Loucy (cell line): ENCODE measurements around the gene PPFIA4.

Experiments used
- H2AFZ ChIP-seq: fragments of 200-600 bp; sonication (generic); 2 replicates; pipeline ENCODE4 v1.6.0; 2016; ENCODE audit warnings: antibody characterized with exemption, mild to moderate bottlenecking, low read length, moderate library complexity
- H3F3A ChIP-seq: fragments of 200-600 bp; 2 replicates; pipeline ENCODE4 v1.6.0; 2016; ENCODE audit warnings: antibody characterized with exemption, low read depth, mild to moderate bottlenecking
- H3K27me3 ChIP-seq: fragments of 200-600 bp; sonication (generic); 2 replicates; pipeline ENCODE4 v1.6.1; 2014; ENCODE audit warnings: low read length, mild to moderate bottlenecking; ENCODE audit not compliant: insufficient read depth, poor library complexity, severe bottlenecking
- H3K36me3 ChIP-seq: fragments of 200-600 bp; sonication (generic); 2 replicates; pipeline ENCODE4 v1.6.1; 2016; ENCODE audit warnings: low read length; ENCODE audit not compliant: insufficient read depth
- H3K4me1 ChIP-seq: fragments of 200-600 bp; sonication (generic); 2 replicates; pipeline ENCODE4 v1.5.1; 2014; ENCODE audit warnings: low read length, mild to moderate bottlenecking; ENCODE audit not compliant: insufficient read depth, poor library complexity, severe bottlenecking
- H3K4me2 ChIP-seq: fragments of 200-600 bp; sonication (generic); 2 replicates; pipeline ENCODE4 v1.6.0; 2014; ENCODE audit warnings: antibody characterized with exemption, low read length, low read depth, mild to moderate bottlenecking; ENCODE audit not compliant: poor library complexity, severe bottlenecking
- H3K4me3 ChIP-seq: fragments of 200-600 bp; sonication (generic); 2 replicates; pipeline ENCODE4 v1.5.1; 2014; ENCODE audit warnings: low read length, mild to moderate bottlenecking, mixed read lengths; ENCODE audit not compliant: poor library complexity, severe bottlenecking
- H3K79me2 ChIP-seq: fragments of 200-600 bp; sonication (generic); 2 replicates; pipeline ENCODE4 v1.6.1; 2014; ENCODE audit warnings: low read length; ENCODE audit not compliant: insufficient read depth
- H3K9ac ChIP-seq: fragments of 200-600 bp; sonication (generic); 2 replicates; pipeline ENCODE4 v1.6.0; 2014; ENCODE audit warnings: mild to moderate bottlenecking, low read depth, low read length, moderate library complexity; ENCODE audit not compliant: poor library complexity, severe bottlenecking
- H3K9me2 ChIP-seq: fragments of 200-600 bp; sonication (generic); replicated peaks from 2 replicates; pipeline ENCODE4 v1.6.1; 2016; ENCODE audit warnings: low read depth, low read length, mixed read lengths
- H3K9me3 ChIP-seq: fragments of 200-600 bp; sonication (generic); 2 replicates; pipeline ENCODE4 v1.6.1; 2014; ENCODE audit warnings: mild to moderate bottlenecking, antibody characterized with exemption, low read length, low read depth; ENCODE audit not compliant: insufficient read depth
- H4K20me1 ChIP-seq: fragments of 200-600 bp; sonication (generic); 2 replicates; pipeline ENCODE4 v1.6.0; 2014; ENCODE audit warnings: antibody characterized with exemption, low read length, mild to moderate bottlenecking; ENCODE audit not compliant: insufficient read depth, poor library complexity, severe bottlenecking
- EZH2phosphoT487 ChIP-seq: fragments of 200-600 bp; IDR thresholded peaks from 2 replicates; pipeline ENCODE4 v1.6.1; 2018; ENCODE audit warnings: antibody characterized with exemption, mild to moderate bottlenecking, moderate library complexity, borderline replicate concordance
- TF ChIP-seq, protein P1 (sequence below): fragments of 200-600 bp; sonication (generic); conservative IDR thresholded peaks from 2 replicates; pipeline ENCODE4 v1.5.1; 2014; ENCODE audit warnings: mild to moderate bottlenecking, antibody characterized with exemption, low read length

Gene PPFIA4

DNA sequence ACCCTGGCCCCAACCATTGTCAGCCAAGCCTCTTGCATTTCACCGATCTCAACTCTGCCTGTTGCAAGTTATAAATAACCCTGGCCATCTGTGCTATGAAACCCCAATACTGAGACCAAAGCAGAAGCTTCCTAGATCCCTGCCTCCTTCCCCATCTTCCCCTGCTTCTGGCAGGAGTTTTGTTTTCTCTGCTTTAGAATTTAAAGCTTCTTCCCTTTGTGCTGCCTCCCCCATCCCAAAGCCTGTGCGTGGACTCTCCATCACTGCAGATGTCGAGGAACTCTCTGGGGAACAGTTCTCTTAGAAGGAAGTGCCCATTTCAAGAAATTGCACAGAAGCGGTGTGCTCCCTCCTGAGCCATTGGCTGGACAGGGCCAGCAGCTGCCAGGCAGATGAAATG is 76.9 kb downstream of the PPFIA4 start:
- Histone ChIP-seq H3F3A (no peaks in the 10 kb centered on the region), H3K4me1 (no peaks in the 10 kb centered on the region), H3K9me3 (no peaks in the 10 kb centered on the region), H3K36me3 (no peaks in the 10 kb centered on the region), H4K20me1 (no peaks in the 10 kb centered on the region), H3K4me2 (no peak overlapping the region), H3K79me2 (no peaks in the 10 kb centered on the region), H3K4me3 (no peak overlapping the region), H3K9me2 (no peaks in the 10 kb centered on the region), H2AFZ (no peak overlapping the region), H3K9ac (no peak overlapping the region), H3K27me3 (no peaks in the 10 kb centered on the region)
- TF ChIP-seq, protein P1, sequence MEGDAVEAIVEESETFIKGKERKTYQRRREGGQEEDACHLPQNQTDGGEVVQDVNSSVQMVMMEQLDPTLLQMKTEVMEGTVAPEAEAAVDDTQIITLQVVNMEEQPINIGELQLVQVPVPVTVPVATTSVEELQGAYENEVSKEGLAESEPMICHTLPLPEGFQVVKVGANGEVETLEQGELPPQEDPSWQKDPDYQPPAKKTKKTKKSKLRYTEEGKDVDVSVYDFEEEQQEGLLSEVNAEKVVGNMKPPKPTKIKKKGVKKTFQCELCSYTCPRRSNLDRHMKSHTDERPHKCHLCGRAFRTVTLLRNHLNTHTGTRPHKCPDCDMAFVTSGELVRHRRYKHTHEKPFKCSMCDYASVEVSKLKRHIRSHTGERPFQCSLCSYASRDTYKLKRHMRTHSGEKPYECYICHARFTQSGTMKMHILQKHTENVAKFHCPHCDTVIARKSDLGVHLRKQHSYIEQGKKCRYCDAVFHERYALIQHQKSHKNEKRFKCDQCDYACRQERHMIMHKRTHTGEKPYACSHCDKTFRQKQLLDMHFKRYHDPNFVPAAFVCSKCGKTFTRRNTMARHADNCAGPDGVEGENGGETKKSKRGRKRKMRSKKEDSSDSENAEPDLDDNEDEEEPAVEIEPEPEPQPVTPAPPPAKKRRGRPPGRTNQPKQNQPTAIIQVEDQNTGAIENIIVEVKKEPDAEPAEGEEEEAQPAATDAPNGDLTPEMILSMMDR = no peak
- no peak for TF ChIP-seq EZH2phosphoT487

DNA sequence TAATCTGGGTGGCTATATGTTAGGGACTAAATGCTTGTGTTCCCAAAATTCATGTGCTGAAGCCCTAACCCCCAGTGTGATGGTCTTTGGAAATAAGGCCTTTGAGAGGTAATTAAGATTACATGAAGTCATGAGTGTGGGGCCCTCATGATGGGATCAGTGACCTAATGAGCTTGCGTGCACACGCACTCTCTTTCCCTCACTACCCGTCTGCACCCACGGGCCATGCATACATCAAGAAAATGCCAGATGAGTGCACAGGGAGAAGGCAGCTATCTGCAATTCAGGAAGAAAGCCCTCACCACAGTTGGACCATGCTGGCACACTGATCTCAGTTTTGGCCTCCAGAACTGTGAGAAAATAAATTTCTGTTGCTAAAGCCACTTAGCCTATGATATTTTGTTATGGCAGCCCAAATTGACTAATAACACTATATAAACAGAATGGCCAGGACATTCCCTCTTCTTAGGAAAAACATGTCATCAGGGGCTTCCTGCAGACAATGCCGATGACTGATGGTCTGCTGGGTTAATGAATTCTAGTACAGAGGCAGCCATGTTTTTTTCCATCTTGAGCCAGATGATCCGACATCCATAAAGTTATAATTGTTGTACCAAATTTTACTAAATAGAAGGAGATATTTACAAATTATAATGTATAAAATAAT is 77.7 kb downstream of the PPFIA4 start:
- H3K9ac ChIP-seq = no peak overlapping the region
- no peak for TF ChIP-seq EZH2phosphoT487
- TF ChIP-seq, protein P1 = no peak
- no peaks in the 10 kb centered on the region for H3K27me3 ChIP-seq
- no peaks in the 10 kb centered on the region for H3K9me3 ChIP-seq
- no peaks in the 10 kb centered on the region for H3K9me2 ChIP-seq
- no peaks in the 10 kb centered on the region for H3K4me1 ChIP-seq
- H3F3A ChIP-seq = no peaks in the 10 kb centered on the region
- no peaks in the 10 kb centered on the region for H4K20me1 ChIP-seq
- H3K4me3 ChIP-seq = no peak overlapping the region
- no peaks in the 10 kb centered on the region for H3K79me2 ChIP-seq
- H3K36me3 ChIP-seq = no peaks in the 10 kb centered on the region
- no peak overlapping the region for H2AFZ ChIP-seq
- no peak overlapping the region for H3K4me2 ChIP-seq

DNA sequence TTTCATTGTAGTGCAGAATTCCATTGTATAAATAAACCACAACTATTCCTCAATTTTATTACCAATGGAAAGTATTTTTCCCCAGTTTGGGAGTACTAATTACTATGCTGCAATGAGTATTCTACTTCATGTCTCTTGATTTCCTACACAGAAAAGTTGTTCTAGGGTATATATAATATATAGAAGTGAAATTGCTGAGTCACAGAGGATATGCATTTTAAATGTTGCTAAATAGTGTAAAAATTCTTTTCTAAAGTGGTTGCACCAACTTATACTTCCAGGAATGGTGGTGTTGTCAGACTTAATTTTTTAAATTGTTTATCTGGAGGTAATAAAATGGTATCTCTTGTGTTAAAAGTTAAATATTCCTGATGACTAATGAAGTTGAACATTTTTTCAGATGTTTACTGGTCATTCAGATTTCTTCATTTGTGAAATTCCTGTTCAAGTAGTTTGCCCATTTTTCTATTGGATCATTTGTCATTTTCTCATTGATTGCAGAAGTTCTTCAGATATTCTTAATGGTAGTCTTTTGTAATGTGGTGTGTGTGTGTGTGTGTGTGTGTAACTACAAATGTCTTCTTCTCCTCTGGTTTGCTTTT is 78.6 kb downstream of the PPFIA4 start:
- H4K20me1 ChIP-seq = no peaks in the 10 kb centered on the region
- no peaks in the 10 kb centered on the region for H3K9me3 ChIP-seq
- H2AFZ ChIP-seq = no peak overlapping the region
- no peaks in the 10 kb centered on the region for H3K4me1 ChIP-seq
- H3K79me2 ChIP-seq = no peaks in the 10 kb centered on the region
- H3K4me3 ChIP-seq = no peak overlapping the region
- H3K36me3 ChIP-seq = no peaks in the 10 kb centered on the region
- H3K9me2 ChIP-seq = no peaks in the 10 kb centered on the region
- H3K4me2 ChIP-seq = no peak overlapping the region
- no peak overlapping the region for H3K9ac ChIP-seq
- TF ChIP-seq, protein P1 = no peak
- TF ChIP-seq EZH2phosphoT487 = no peak
- H3F3A ChIP-seq = no peaks in the 10 kb centered on the region
- no peaks in the 10 kb centered on the region for H3K27me3 ChIP-seq
